HG02852 (cell line): ENCODE measurements around the gene ZFPM1.

ENCODE experiments used
- ATAC-seq: cut with Tn5 transposase; IDR thresholded peaks from one replicate; pipeline ENCODE4 v1.9.1; 2021; ENCODE audit warnings: mild to moderate bottlenecking, moderate library complexity; ENCODE audit not compliant: unreplicated experiment

The ZFPM1 gene

DNA sequence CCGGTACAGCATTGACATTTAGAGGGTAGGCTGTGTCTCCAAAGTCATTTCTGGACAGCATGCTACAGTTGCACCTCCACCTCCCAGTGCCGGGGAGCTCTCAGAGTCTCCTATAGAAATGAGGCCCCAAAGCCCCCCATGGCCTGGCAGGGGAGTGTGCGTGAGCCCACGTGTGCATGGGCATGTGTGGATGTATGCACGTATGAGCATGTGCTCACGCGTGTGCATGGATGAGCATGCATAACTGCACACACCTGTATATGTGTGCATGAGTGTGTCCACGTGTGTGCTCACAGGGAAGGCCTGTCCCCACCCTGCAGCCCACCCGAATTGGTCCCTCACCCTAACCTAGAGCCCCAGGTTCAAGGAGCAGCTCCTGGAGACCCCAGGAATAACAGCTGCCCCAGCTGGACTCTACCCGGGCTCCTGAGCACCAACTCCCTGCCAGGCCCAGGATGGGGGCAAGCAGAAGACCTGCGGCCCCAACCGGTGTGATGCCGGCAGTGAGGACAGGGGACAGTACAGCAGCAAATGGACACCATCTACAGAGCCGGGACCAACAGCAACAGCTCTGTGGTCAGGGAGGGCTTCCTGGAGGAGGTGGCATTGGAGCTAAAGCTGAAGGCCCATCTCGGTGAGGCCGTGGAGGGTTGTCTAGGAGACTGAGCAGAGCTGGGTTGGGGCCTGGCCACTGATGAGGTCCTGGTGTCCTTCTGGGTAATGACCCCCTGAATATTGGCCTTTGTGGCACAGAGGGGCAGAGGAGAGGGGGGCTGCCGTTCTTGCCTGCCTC lies 35.2 kb upstream of the ZFPM1 start:
- ATAC-seq = no peak

DNA sequence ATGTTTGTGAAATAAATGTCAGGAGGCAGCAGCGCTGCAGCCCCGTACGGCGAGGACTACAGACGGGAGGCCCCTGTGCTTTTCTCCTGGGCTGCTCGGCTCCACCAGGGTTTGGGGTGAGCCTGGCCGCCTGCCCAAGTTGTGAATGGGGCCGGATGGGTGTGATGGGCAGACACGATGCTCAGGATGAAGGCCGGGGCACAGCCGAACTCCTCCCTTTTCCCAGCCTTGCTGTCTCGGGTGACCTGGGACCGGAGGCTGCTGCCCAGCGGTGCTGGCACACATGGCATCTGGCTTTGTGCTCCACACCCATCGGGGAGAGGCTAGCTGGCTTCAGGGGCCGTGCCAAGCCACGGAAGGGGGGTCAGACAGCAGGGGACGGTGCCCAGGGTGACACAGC lies 34.2 kb upstream of the ZFPM1 start:
- ATAC-seq = no peak

DNA sequence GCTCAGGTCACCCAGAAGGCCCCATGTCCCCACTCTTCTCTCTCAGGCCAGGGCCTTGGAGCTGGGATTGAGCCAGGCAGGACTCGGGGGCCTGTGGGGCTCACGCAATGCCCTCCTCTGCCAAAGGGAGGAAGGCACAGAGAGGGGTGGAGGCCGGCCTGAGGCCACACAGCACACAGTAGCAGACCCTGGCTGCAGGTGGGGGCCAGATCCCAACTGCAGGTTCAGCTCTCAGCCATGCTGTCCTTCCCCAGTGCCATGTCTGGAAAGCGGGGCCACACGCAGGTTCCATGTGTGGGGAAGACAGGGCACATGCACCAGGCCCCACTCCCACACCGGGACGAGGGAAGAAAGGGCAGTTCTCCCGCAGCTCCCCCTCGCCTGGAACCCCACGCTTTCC lies 33.3 kb upstream of the ZFPM1 start:
- ATAC-seq = no peak

DNA sequence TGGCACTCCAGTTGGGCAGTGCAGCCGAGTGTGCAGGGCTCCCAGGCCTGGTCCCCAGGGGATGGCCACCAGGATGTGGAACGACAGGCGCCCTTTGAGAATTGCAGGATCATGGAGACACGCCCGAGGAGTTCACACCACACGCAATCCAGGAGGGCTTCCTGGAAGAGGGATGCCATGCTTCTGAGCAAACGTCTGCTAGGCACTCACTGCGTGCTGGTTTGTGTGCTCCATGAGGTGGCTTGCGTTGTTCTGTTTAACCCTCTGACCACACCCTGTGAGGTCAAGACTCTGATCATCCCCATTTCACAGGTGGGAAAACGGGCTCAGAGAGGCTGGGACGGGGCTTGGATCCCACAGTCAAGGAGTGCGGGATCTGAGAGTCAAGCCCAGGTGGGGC lies 32.6 kb upstream of the ZFPM1 start:
- no peak for ATAC-seq

DNA sequence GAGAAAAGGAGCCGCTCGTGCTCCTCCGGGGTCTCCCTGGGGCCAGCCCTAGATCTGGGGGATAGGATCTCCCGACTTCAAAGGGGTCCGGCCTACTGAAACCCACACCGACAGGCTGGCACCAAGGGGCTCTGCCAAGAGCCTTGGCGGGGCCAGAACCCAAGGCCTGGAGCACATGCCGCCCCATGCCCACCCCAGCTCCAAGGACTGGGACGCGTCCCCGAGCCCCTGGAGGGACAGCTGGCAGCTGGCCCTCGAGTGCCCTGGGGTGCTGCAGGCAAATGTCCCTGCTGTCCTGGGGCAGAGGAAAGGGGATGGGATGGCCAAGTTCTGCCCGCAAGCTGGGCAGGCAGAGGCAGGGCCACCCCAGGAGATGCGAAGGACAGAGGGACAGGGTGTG lies 31.8 kb upstream of the ZFPM1 start:
- no peak for ATAC-seq

DNA sequence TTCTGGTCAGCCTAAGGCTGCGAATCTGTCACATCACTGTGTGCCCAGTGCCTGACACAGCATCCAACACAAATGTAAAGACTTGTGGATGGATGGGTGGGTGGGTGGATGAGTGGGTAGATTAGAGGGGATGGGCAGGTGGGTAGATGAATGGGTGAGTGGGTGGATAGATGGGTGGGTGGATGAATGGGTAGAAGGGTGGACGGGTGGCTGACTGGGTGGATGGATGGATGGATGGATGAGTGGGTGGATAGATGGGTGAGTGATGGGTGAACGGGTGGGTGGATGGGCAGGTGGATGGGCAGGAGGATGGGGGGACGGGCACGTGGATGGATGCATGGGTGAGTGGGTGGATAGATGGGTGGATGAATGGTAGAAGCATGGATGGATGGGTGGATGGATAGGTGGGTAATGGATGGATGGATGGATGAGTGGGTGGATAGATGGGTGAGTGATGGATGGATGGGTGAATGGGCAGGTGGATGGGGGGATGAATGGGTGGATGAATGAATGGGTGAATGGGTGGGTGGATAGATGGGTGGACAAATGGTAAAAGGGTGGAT lies 31.1 kb upstream of the ZFPM1 start:
- no peak for ATAC-seq

DNA sequence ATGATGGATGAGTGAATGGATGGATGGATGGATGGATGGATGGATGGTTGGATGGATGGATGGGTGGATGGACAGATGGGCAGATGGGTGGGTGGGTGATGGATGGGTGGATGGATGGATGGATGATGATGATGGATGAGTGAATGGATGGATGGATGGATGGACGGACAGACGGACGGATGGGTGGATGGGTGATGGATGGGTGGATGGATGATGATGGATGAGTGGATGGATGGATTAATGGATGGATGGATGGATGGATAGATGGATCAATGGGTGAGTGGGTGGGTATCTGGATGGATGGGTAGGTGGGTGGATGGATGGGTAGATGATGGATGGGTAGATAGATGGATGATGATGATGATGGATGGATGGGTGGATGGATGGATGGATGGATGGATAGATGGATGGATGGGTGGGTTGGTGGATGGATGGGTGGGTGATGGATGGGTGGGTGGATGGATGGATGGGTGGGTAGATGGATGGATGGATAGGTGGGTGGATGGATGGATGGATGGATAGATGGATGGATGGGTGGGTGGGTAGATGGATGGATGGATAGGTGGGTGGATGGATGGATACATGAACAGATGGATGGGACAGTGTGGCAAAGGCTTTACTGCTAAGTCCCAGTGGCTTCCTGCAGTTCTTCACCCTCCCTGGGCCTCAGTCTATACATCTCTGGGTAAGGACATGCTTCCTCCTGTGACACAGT lies 30.2 kb upstream of the ZFPM1 start:
- no peak for ATAC-seq

DNA sequence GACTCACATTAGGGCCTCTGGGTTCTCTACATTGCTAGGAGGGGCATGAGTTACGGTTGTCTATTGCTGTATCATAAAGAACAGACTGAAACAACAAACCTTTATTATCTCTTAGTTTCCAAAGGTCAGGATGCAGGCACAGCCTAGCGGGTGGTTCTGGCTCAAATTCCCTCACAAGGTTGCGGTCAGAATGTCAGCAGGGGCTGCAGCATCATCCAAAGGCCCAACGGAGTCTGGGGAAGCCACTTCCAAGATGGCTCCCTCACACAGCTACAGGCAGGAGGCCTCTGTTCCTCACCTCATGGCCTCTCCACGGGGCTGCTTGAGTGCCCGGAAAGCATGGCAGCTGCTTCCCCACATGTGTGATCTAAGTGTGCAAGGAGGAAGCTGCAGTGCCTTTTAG lies 29.6 kb upstream of the ZFPM1 start:
- no peak for ATAC-seq

DNA sequence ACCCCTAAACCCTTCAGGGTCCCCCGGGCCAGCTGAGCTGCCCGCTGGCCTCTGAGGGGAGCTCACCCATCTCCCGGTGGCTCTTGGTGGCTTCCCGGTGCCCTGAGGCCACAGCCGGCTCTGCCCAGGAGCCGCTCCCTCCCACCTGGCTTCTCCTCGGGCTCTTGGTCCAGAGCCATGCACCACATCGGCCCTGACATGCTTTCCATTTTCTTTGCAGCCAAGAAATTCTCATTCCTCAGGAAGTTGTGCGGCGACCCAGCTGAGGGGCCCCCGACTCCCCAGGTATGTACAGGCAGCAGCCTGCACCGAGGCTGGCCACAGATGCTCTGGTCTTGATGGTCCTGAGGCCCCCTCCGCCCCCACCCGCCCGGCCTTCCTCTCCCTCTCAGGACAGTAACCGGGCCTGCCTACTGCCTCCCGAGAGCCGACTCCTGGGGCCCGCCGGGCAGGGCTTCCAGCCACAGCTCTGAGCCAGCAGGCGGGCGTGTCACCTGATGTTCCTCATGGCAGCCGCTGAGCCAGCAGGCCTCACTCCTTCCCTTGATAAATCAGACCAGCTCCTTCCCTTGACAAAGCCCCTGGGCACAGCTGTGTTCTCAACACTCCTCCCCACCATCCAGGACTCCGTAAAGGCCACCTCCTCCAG lies 28.4 kb upstream of the ZFPM1 start:
- ATAC-seq = no peak

DNA sequence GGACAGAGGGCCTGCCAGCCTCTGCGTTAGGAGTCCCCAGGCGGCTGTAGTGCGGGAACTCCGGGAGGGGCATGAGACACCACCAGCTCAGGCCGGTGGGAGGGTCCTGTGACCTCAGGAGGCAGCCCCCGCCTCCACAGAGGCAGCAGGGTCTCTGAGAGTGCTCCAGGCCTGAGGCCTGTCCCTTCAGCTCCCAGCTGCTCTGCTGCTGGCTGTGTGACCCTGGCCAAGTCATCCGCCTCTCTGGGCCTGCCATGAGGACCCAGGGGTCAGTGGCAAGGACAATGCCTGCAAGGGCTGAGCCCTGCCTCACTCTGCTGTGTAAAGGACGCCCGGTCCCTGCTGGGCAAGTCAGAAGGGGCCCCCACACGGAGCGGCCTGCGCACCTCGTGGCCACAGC lies 27.1 kb upstream of the ZFPM1 start:
- no peak for ATAC-seq

DNA sequence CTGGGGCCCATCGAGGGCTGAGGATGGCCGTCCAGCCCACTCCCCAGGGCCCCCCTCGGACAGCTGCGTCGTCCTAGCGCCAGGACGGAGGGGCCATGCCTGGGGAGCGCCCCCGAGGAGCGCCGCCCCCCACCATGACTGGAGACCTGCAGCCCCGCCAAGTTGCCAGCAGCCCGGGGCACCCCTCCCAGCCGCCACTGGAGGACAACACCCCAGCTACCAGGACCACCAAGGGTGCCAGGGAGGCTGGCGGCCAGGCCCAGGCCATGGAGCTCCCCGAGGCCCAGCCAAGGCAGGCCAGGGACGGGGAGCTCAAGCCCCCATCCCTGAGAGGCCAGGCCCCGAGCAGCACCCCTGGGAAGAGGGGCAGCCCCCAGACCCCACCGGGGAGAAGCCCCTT lies 25.7 kb upstream of the ZFPM1 start:
- ATAC-seq = no peak

DNA sequence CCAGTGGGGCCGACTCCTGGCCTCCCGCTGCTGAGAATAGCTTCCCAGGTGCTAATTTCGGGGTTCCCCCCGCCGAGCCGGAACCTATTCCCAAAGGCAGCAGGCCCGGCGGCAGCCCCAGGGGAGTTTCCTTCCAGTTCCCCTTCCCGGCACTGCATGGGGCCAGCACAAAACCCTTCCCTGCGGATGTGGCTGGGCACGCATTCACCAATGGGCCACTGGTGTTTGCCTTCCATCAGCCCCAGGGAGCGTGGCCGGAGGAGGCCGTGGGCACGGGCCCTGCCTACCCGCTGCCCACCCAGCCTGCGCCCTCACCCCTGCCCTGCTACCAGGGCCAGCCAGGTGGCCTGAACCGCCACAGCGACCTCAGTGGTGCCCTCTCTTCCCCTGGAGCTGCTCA lies 24.9 kb upstream of the ZFPM1 start:
- ATAC-seq = no peak

DNA sequence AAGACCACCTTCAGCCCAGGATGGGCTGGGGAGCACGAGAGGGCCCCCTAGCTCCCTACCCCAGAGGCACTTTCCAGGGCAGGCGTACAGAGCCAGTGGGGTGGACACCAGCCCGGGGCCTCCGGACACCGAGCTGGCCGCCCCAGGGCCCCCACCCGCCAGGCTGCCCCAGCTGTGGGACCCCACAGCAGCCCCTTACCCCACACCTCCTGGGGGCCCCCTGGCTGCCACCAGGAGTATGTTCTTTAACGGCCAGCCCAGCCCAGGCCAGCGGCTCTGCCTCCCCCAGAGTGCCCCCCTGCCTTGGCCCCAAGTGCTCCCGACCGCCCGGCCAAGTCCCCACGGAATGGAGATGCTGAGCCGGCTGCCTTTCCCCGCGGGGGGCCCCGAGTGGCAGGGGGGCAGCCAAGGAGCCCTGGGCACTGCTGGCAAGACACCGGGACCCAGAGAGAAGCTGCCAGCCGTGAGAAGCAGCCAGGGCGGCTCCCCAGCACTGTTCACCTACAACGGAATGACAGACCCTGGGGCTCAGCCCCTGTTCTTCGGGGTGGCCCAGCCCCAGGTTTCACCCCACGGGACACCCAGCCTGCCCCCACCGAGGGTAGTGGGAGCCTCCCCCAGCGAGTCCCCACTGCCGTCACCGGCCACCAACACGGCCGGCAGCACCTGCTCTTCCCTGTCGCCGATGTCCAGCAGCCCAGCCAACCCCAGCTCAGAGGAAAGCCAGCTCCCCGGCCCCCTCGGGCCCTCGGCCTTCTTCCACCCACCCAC lies 24.3 kb upstream of the ZFPM1 start:
- ATAC-seq = no peak

DNA sequence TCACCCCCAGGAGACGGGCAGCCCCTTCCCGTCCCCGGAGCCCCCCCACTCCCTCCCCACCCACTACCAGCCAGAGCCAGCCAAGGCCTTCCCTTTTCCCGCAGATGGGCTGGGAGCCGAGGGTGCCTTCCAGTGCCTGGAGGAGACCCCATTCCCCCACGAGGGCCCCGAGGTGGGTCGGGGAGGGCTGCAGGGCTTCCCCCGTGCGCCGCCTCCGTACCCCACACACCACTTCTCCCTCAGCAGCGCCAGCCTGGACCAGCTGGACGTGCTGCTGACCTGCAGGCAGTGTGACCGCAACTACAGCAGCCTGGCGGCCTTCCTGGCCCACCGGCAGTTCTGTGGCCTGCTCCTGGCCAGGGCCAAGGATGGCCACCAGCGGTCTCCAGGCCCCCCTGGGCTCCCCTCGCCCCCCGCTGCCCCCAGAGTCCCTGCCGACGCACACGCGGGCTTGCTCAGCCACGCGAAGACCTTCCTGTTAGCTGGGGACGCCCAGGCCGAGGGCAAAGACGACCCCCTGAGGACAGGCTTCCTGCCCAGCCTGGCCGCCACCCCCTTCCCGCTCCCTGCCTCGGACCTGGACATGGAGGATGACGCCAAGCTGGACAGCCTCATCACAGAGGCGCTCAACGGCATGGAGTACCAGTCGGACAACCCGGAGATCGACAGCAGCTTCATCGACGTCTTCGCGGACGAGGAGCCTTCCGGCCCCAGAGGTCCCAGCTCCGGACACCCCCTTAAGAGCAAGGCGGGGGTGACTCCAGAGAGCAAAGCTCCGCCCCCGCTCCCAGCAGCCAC lies 23.5 kb upstream of the ZFPM1 start:
- ATAC-seq = no peak

DNA sequence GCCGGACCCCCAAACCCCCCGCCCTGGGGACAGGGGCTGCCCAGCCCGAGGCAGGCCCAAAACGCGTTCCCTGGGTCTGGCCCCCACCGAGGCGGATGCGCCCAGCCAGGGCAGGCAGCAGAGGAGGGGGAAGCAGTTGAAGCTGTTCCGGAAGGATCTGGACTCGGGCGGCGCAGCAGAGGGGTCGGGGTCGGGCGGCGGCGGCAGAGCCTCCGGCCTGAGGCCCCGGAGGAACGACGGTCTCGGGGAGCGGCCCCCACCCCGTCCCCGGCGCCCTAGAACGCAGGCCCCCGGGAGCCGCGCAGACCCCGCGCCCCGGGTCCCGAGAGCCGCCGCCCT lies 22.9 kb upstream of the ZFPM1 start:
- ATAC-seq = no peak

DNA sequence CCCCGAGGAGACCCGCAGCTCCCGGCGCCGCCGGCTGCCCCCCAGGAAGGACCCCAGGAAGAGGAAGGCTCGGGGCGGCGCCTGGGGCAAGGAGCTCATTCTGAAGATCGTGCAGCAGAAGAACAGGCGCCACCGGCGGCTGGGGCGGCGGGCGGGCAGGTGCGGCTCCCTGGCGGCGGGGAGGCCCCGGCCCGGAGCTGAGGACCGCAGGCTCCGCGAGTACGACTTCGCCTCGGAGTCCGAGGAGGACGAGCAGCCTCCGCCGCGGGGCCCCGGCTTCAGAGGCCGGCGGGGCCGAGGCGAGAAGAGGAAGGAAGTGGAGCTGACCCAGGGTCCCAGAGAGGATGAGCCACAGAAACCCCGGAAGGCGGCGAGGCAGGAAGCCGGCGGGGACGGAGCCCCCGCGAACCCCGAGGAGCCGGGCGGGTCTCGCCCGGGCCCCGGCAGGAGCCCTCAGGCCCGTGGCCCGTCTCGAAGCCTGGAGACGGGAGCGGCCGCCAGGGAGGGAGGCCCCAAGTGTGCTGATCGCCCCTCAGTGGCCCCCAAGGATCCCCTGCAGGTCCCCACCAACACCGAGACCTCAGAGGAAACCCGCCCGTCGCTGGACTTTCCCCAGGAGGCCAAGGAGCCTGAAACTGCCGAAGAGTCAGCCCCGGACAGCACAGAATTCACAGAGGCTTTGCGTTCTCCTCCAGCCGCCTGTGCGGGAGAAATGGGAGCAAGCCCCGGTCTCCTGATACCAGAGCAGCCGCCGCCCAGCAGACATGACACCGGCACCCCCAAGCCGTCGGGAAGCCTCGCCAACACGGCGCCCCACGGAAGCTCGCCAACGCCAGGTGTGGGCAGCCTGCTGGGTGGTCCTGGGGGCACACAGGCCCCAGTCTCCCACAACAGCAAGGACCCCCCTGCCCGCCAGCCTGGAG lies 22.3 kb upstream of the ZFPM1 start:
- ATAC-seq = no peak

DNA sequence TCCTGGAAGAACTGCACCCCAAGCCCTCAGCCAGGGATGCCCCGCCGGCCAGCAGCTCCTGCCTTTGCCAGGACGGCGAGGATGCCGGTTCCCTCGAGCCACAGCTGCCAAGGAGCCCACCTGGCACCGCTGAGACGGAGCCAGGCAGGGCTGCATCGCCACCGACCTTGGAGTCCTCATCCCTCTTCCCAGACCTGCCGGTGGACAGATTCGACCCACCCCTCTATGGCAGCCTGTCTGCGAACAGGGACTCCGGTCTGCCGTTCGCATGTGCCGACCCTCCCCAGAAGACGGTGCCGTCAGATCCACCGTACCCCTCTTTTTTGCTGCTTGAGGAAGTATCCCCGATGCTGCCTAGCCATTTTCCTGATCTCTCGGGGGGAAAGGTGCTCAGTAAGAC lies 21.4 kb upstream of the ZFPM1 start:
- ATAC-seq = no peak

DNA sequence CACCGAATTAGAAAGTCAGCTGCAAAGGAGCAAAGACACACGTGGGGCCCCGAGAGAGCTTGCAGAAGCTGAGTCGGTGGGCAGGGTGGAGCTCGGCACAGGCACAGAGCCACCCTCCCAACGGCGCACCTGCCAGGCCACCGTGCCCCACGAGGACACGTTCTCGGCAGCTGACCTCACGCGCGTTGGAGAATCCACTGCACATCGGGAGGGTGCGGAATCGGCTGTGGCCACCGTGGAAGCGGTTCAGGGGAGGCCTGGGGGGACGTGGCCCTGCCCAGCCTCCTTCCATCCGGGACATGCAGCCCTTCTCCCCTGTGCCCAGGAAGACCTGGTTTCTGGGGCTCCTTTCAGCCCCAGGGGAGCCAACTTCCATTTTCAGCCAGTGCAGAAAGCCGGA lies 20.9 kb upstream of the ZFPM1 start:
- ATAC-seq = no peak

DNA sequence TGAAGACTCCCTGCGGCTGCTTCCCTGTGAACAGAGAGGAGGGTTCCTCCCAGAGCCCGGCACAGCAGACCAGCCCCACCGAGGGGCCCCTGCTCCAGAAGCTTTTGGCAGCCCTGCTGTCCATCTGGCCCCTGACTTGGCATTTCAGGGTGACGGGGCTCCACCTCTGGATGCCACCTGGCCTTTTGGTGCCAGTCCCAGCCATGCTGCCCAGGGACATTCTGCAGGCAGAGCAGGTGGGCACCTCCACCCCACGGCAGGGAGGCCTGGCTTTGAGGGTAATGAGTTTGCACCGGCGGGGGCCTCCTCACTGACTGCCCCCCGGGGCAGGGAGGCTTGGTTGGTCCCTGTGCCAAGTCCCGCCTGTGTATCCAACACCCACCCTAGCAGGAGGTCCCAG lies 20.3 kb upstream of the ZFPM1 start:
- no peak for ATAC-seq
